Adrenal gland (tissue), 5 donors: ENCODE measurements around the gene BPGM.

Experiments used
- CTCF ChIP-seq, 6 experiments: fragments of 450-650 bp in 4 of 6; fragments of 200-600 bp in 2 of 6; sonication (generic) in 1 of 6; IDR thresholded peaks; 1 replicate in 5 of 6; 2 replicates in 1 of 6; pipeline versions ENCODE4 v1.5.1 to v1.8.0; 2016 to 2021; ENCODE audit warnings: antibody characterized with exemption in 6 of 6, mild to moderate bottlenecking in 2 of 6, moderate library complexity in 1 of 6
- POLR2A ChIP-seq, 2 donors: fragments of 450-650 bp; IDR thresholded peaks; one replicate each; pipeline ENCODE4 v1.6.1; 2017; ENCODE audit warnings: antibody characterized with exemption in 2 of 2, mild to moderate bottlenecking in 2 of 2, moderate library complexity in 1 of 2
- donor health status: DM: no; HTN: no; CAD: no.

- TF ChIP-seq CTCF (IDR thresholded peaks at IDR 0.05): no peak
- TF ChIP-seq POLR2A (IDR thresholded peaks at IDR 0.05): no peak
These were observed 15.8 kb upstream of the BPGM start for GRCh38 chr7:134630893-134631292.
